Ishikawa (cell line): ENCODE results near the gene CASK.
A peak's percentile ranks its signal among the peaks of the same experiment; 100 is the strongest.

Source experiments
- CEBPB ChIP-seq: IDR thresholded peaks from 2 replicates; pipeline ENCODE4 v1.6.1; 2012
- CREB1 ChIP-seq: IDR thresholded peaks from 2 replicates; pipeline ENCODE4 v1.6.1; 2012; ENCODE audit warnings: low read depth
- EGR1 ChIP-seq: IDR thresholded peaks from 2 replicates; pipeline ENCODE4 v1.6.1; 2012
- EP300 ChIP-seq: IDR thresholded peaks from 2 replicates; pipeline ENCODE4 v1.6.1; 2012; ENCODE audit warnings: borderline replicate concordance
- FOXM1 ChIP-seq: IDR thresholded peaks from 2 replicates; pipeline ENCODE4 v1.6.1; 2012; ENCODE audit warnings: low read depth, borderline replicate concordance
- MAX ChIP-seq: IDR thresholded peaks from 2 replicates; pipeline ENCODE4 v1.6.1; 2012
- NFIC ChIP-seq: IDR thresholded peaks from 2 replicates; pipeline ENCODE4 v1.6.1; 2012
- RAD21 ChIP-seq: IDR thresholded peaks from 2 replicates; pipeline ENCODE4 v1.6.1; 2012; ENCODE audit warnings: low read depth
- REST ChIP-seq: IDR thresholded peaks from 2 replicates; pipeline ENCODE4 v1.6.1; 2012; ENCODE audit warnings: low read depth, mild to moderate bottlenecking
- TAF1 ChIP-seq: IDR thresholded peaks from 2 replicates; pipeline ENCODE4 v1.6.1; 2012; ENCODE audit warnings: low read depth, mild to moderate bottlenecking
- TCF12 ChIP-seq: IDR thresholded peaks from 2 replicates; pipeline ENCODE4 v1.6.1; 2012; ENCODE audit warnings: low read depth
- TEAD4 ChIP-seq: IDR thresholded peaks from 2 replicates; pipeline ENCODE4 v1.6.1; 2012
- USF1 ChIP-seq: IDR thresholded peaks from 2 replicates; pipeline ENCODE4 v1.6.1; 2012
- YY1 ChIP-seq: IDR thresholded peaks from 2 replicates; pipeline ENCODE4 v1.6.1; 2012; ENCODE audit warnings: low read depth
- ZBTB7A ChIP-seq: IDR thresholded peaks from 2 replicates; pipeline ENCODE4 v1.6.1; 2012; ENCODE audit warnings: low read depth

The CASK gene

GRCh38 chrX:41789374-41789773, 134.0 kb downstream of the CASK start:
- TF ChIP-seq TCF12 = no peak
- no peak for TF ChIP-seq CREB1
- no peak for TF ChIP-seq REST
- no peak for TF ChIP-seq EGR1
- no peak for TF ChIP-seq NFIC
- no peak for TF ChIP-seq YY1
- no peak for TF ChIP-seq USF1
- TF ChIP-seq FOXM1 = no peak
- no peak for TF ChIP-seq RAD21
- no peak for TF ChIP-seq TAF1

GRCh38 chrX:41785685-41786084, 137.7 kb downstream of the CASK start:
- no peak for TF ChIP-seq CEBPB

- TF ChIP-seq RAD21 (peak; percentile 62), MAX (no peak)
Observed at GRCh38 chrX:41781500-41781899, 141.9 kb downstream of the CASK start.

- TF ChIP-seq REST (no peak), TAF1 (no peak), TCF12 (no peak), CEBPB (no peak), FOXM1 (no peak), MAX (no peak), TEAD4 (no peak), YY1 (no peak), USF1 (no peak), EGR1 (no peak), ZBTB7A (no peak), RAD21 (no peak), NFIC (no peak), CREB1 (no peak), EP300 (no peak)
Observed at GRCh38 chrX:41779941-41780340, 143.4 kb downstream of the CASK start.

GRCh38 chrX:41779030-41779564, 144.3 kb downstream of the CASK start:
- TF ChIP-seq USF1 (no peak), TCF12 (no peak), TAF1 (no peak), REST (no peak), EGR1 (no peak), RAD21 (no peak), CREB1 (no peak), EP300 (no peak), NFIC (peak; percentile 70)
